RWPE2 (cell line): Measurements from ENCODE around the gene LY6G6F.

Experiments
- ATAC-seq: fragments of 200-7000 bp; cut with Tn5 transposase; 3 replicates; pipeline ENCODE4 v1.9.1; 2021; ENCODE audit warnings: low read depth
- DNase-seq: peaks from one replicate; pipeline ENCODE4 v3.0.0-alpha.2; 2020; ENCODE audit warnings: low spot score
- H3K27ac ChIP-seq: fragments of 450-650 bp; 2 replicates; pipeline ENCODE4 v1.5.1; 2017; ENCODE audit warnings: mild to moderate bottlenecking; ENCODE audit not compliant: poor library complexity, severe bottlenecking
- H3K27me3 ChIP-seq: fragments of 250-450 bp; sonication (Bioruptor Pico); 2 replicates; pipeline ENCODE4 v1.5.1; 2021; ENCODE audit warnings: mild to moderate bottlenecking, moderate library complexity; ENCODE audit not compliant: insufficient read depth, poor library complexity, severe bottlenecking
- H3K36me3 ChIP-seq: fragments of 250-450 bp; sonication (Bioruptor Pico); 2 replicates; pipeline ENCODE4 v1.5.1; 2020; ENCODE audit warnings: low read depth, mild to moderate bottlenecking, moderate library complexity
- H3K4me1 ChIP-seq: fragments of 250-450 bp; sonication (Bioruptor Pico); 2 replicates; pipeline ENCODE4 v1.5.1; 2021; ENCODE audit warnings: mild to moderate bottlenecking, moderate library complexity; ENCODE audit not compliant: insufficient read depth, poor library complexity, severe bottlenecking
- H3K4me3 ChIP-seq: fragments of 250-450 bp; sonication (Bioruptor Pico); 2 replicates; pipeline ENCODE4 v1.5.1; 2021; ENCODE audit warnings: mild to moderate bottlenecking, moderate library complexity; ENCODE audit not compliant: severe bottlenecking
- H3K9me3 ChIP-seq: fragments of 250-450 bp; sonication (Bioruptor Pico); 2 replicates; pipeline ENCODE4 v1.5.1; 2021; ENCODE audit warnings: mild to moderate bottlenecking, moderate library complexity; ENCODE audit not compliant: severe bottlenecking
- TF ChIP-seq, protein P1 (sequence below): fragments of 450-650 bp; IDR thresholded peaks from one replicate; pipeline ENCODE4 v1.5.1; 2017; ENCODE audit warnings: mild to moderate bottlenecking, moderate library complexity; ENCODE audit not compliant: poor library complexity, severe bottlenecking

The LY6G6F gene

DNA sequence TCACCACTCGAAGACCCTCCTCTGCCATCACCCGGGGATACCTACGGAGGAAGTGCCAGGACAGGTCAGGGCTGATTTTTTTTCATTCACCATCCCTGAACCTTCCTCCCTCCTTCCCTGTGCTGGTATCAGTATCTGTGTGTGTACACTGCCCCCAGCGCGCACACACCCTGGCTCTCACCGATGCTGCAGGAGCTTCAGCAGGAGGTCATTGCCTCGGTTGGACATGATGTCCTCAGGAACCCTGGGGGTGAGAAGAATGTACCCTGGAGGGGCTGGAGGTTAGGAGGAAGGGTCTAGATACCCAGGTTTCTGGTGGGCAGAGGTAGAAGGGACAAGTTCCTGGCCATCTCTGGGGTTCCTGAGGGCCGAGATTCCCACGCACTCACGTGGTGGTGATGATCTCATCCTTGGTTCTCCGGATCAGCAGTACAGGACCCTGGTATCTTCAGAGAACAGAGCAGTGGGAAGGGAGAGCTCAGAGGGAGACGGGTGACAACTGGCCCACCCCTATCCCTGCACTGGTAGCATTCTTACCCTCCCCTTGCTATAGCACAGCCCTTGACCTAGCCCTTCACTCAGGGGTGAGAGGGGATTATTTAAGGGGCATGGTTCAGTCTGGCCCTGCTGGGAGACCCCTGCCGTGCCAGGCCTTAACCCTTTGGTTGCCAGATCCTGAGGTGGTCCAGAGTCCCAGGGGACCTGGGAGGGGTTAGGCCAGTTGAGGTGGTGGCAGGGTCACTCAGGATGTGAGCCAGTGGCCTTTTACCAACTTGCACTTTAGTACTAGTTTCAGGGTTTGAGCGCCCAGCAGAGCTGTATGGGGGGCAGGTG is 18.6 kb upstream of the LY6G6F start:
- no peaks in the 10 kb centered on the region for H3K4me1 ChIP-seq
- no peak for ATAC-seq
- TF ChIP-seq, protein P1, sequence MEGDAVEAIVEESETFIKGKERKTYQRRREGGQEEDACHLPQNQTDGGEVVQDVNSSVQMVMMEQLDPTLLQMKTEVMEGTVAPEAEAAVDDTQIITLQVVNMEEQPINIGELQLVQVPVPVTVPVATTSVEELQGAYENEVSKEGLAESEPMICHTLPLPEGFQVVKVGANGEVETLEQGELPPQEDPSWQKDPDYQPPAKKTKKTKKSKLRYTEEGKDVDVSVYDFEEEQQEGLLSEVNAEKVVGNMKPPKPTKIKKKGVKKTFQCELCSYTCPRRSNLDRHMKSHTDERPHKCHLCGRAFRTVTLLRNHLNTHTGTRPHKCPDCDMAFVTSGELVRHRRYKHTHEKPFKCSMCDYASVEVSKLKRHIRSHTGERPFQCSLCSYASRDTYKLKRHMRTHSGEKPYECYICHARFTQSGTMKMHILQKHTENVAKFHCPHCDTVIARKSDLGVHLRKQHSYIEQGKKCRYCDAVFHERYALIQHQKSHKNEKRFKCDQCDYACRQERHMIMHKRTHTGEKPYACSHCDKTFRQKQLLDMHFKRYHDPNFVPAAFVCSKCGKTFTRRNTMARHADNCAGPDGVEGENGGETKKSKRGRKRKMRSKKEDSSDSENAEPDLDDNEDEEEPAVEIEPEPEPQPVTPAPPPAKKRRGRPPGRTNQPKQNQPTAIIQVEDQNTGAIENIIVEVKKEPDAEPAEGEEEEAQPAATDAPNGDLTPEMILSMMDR = no peak
- no peak overlapping the region for H3K27ac ChIP-seq
- no peak for DNase-seq
- H3K27me3 ChIP-seq = no peaks in the 10 kb centered on the region
- peaks cover 31% of the 10 kb centered on the region for H3K36me3 ChIP-seq
- H3K9me3 ChIP-seq = no peaks in the 10 kb centered on the region
- H3K4me3 ChIP-seq = no peak overlapping the region

DNA sequence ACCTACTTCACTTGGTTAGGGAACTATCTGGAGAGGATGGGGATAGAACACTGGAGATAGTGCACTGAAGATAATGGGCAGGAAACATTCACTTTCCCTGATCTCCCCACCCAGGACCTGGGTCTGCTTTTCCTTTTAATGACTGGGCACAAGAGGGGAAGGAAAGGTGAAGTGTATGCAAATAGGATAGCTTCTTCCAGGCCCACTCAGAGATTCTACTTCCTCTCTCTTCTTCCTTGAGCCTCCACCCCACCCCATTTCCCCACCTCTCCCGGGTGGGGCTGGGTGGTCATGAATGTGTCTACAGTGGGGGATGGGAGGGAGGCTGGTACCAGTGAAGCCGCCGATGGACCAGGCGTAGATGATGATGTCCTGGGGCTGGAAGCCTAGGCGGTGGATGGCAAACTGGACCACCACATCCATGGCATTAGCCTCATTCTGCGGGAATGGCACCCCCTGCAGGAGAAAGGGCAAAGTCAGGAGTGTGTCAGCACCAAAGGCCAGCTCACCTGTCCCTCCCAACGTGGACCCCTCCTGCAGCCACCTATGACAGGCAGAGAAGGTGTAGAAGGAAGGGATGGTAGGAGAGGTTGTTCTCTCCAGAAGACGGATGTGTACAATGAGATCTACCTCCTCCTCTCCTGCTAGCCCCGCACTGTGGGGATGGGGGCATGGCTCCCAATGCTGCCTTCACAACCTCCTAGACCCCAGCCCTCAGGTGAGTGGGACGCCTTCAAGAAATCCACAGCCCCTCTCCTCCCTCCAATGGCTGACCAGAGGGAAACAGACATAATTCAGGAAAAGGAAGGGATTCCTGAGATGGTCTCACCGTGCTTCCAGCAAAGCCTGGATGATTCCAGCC is 17.2 kb upstream of the LY6G6F start:
- Histone ChIP-seq H3K9me3 (no peaks in the 10 kb centered on the region), H3K36me3 (peaks cover 31% of the 10 kb centered on the region), H3K4me3 (no peak overlapping the region), H3K4me1 (no peaks in the 10 kb centered on the region), H3K27me3 (no peaks in the 10 kb centered on the region), H3K27ac (no peak overlapping the region)
- TF ChIP-seq, protein P1 = peak; percentile 23
- DNase-seq (no peak), ATAC-seq (no peak)

- TF ChIP-seq, protein P1 = no peak
- ATAC-seq (no peak), DNase-seq (no peak)
- Histone ChIP-seq H3K9me3 (no peaks in the 10 kb centered on the region), H3K4me3 (no peak overlapping the region), H3K27me3 (no peaks in the 10 kb centered on the region), H3K27ac (no peak overlapping the region), H3K36me3 (peaks cover 38% of the 10 kb centered on the region), H3K4me1 (no peaks in the 10 kb centered on the region)
Observed at GRCh38 chr6:31690231-31691077, 16.2 kb upstream of the LY6G6F start.

DNA sequence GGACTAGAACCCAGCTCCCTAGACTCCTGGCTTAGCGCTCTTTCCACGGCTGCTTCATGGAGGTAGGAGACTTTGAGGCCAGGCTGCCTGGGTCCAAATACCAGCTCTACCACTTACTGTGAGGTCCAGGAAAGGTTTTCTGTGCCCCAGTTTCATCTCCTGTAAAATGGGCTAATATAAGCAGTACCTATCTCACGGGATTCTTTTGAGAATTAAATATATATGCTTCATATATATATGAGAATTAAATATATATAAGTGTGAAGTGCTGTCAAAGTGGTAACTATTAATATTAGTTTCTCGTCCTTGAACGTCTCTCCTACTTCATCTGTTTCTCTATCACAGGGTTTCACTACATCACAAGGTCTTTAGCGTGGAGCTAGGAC is 15.6 kb upstream of the LY6G6F start:
- TF ChIP-seq, protein P1 = no peak
- no peaks in the 10 kb centered on the region for H3K4me1 ChIP-seq
- H3K4me3 ChIP-seq = no peak overlapping the region
- DNase-seq (no peak), ATAC-seq (no peak)
- no peaks in the 10 kb centered on the region for H3K9me3 ChIP-seq
- H3K36me3 ChIP-seq = peaks cover 42% of the 10 kb centered on the region
- H3K27ac ChIP-seq = no peak overlapping the region
- H3K27me3 ChIP-seq = no peaks in the 10 kb centered on the region
